SK-N-SH (cell line): ENCODE results near the gene DHX36. TPM values are rescaled to one million over a fixed set of nuclear protein-coding genes. Genes with fewer than 3 reads are reported as not detected.

Experiments
- CTCF ChIA-PET: fragments of 300-600, 350-600 bp; formaldehyde crosslinking; extraction: SDS; loops from one replicate; lab custom pipeline; 2021; lab: Yijun Ruan, JAX
- POLR2A ChIA-PET: fragments of 350-600 bp; sonication (Branson Sonifier 250); formaldehyde crosslinking; extraction: SDS; loops from one replicate; lab custom pipeline; 2020; ENCODE audit warnings: antibody characterized with exemption, inconsistent platforms; lab: Yijun Ruan, JAX
- DNase-seq: peaks from one replicate; pipeline ENCODE4 v3.0.0; 2012
- H2AFZ ChIP-seq: fragments of 200-600 bp; sonication (generic); 2 replicates; pipeline ENCODE4 v1.8.1; 2016; ENCODE audit warnings: antibody characterized with exemption, mild to moderate bottlenecking, low read depth
- H3F3A ChIP-seq: fragments of 200-600 bp; sonication (generic); replicated peaks from 2 replicates; pipeline ENCODE3; 2016; ENCODE audit warnings: antibody characterized with exemption, mild to moderate bottlenecking; ENCODE audit not compliant: insufficient read depth
- H3K27ac ChIP-seq, 2 experiments: fragments of 200-500 bp in 1 of 2; fragments of 200-600 bp in 1 of 2; sonication (Bioruptor generic) in 1 of 2; sonication (generic), shearing (Covaris generic) in 1 of 2; 2 replicates each; pipeline versions ENCODE4 v1.5.1 to v1.6.1; 2014 to 2016; ENCODE audit warnings: low read depth in 2 of 2, inconsistent platforms in 1 of 2, low read length in 1 of 2, mild to moderate bottlenecking in 1 of 2, mixed read lengths in 1 of 2
- H3K27me3 ChIP-seq: fragments of 200-600 bp; sonication (generic), shearing (Covaris generic); 2 replicates; pipeline ENCODE4 v1.6.1; 2016; ENCODE audit warnings: mixed run types; ENCODE audit not compliant: insufficient read depth
- H3K36me3 ChIP-seq, 2 experiments: fragments of 200-500 bp in 1 of 2; fragments of 200-600 bp in 1 of 2; sonication (Bioruptor generic) in 1 of 2; sonication (generic) in 1 of 2; replicated peaks in 1 of 2; 2 replicates each; pipeline versions ENCODE3 to v1.5.1; 2014 to 2016; ENCODE audit warnings: low read length in 1 of 2, mild to moderate bottlenecking in 1 of 2; ENCODE audit not compliant: insufficient read depth in 2 of 2, control insufficient read depth in 1 of 2
- H3K4me1 ChIP-seq, 2 experiments: fragments of 200-500 bp in 1 of 2; fragments of 200-600 bp in 1 of 2; sonication (Bioruptor generic) in 1 of 2; sonication (generic), shearing (Covaris generic) in 1 of 2; 2 replicates each; pipeline versions ENCODE4 v1.5.1 to v1.6.1; 2014 to 2016; ENCODE audit warnings: low read depth in 1 of 2, low read length in 1 of 2, mixed run types in 1 of 2; ENCODE audit not compliant: insufficient read depth in 2 of 2, control insufficient read depth in 1 of 2
- H3K4me2 ChIP-seq: fragments of 200-600 bp; sonication (generic), shearing (Covaris generic); 2 replicates; pipeline ENCODE4 v1.6.1; 2017; ENCODE audit warnings: mixed run types
- H3K4me3 ChIP-seq, 2 experiments: fragments of 200-500 bp in 1 of 2; fragments of 200-600 bp in 1 of 2; sonication (Bioruptor generic) in 1 of 2; sonication (generic), shearing (Covaris generic) in 1 of 2; 2 replicates each; pipeline versions ENCODE4 v1.5.1 to v1.8.1; 2014 to 2016; ENCODE audit warnings: low read depth in 2 of 2, inconsistent platforms in 1 of 2, low read length in 1 of 2, mild to moderate bottlenecking in 1 of 2, mixed read lengths in 1 of 2, moderate library complexity in 1 of 2
- H3K79me2 ChIP-seq: fragments of 200-600 bp; sonication (generic); 2 replicates; pipeline ENCODE4 v1.8.1; 2017; ENCODE audit warnings: mild to moderate bottlenecking; ENCODE audit not compliant: insufficient read depth
- H3K9ac ChIP-seq: fragments of 200-600 bp; sonication (generic); 2 replicates; pipeline ENCODE4 v1.6.1; 2017; ENCODE audit warnings: mixed run types
- H3K9me2 ChIP-seq: fragments of 200-600 bp; sonication (generic); 2 replicates; pipeline ENCODE4 v1.6.1; 2017; ENCODE audit warnings: mixed run types
- H3K9me3 ChIP-seq: fragments of 200-600 bp; sonication (generic); 2 replicates; pipeline ENCODE4 v1.6.1; 2017; ENCODE audit warnings: mixed run types, mild to moderate bottlenecking, moderate library complexity
- H4K20me1 ChIP-seq: fragments of 200-600 bp; sonication (generic); 2 replicates; pipeline ENCODE4 v1.6.1; 2017; ENCODE audit warnings: mild to moderate bottlenecking, mixed run types; ENCODE audit not compliant: insufficient read depth
- EP300 ChIP-seq, 2 experiments: IDR thresholded peaks; 2 replicates each; pipeline versions ENCODE4 v1.4.0 to v1.6.1; 2012; ENCODE audit warnings: borderline replicate concordance in 1 of 2, low read depth in 1 of 2, low read length in 1 of 2
- FOSL2 ChIP-seq: IDR thresholded peaks from 2 replicates; pipeline ENCODE4 v1.4.0; 2012; ENCODE audit warnings: low read depth, mild to moderate bottlenecking, moderate library complexity, borderline replicate concordance
- FOXM1 ChIP-seq: IDR thresholded peaks from 2 replicates; pipeline ENCODE4 v1.4.0; 2012; ENCODE audit warnings: low read depth, mild to moderate bottlenecking
- GABPA ChIP-seq: IDR thresholded peaks from 2 replicates; pipeline ENCODE4 v1.4.0; 2012; ENCODE audit warnings: low read depth, mild to moderate bottlenecking
- JUND ChIP-seq: IDR thresholded peaks from 2 replicates; pipeline ENCODE4 v1.4.0; 2012
- NFIC ChIP-seq: IDR thresholded peaks from 2 replicates; pipeline ENCODE4 v1.4.0; 2012; ENCODE audit warnings: borderline replicate concordance
- RAD21 ChIP-seq: IDR thresholded peaks from 2 replicates; pipeline ENCODE4 v1.6.1; 2012; ENCODE audit warnings: mild to moderate bottlenecking, low read length
- RFX5 ChIP-seq: IDR thresholded peaks from 2 replicates; pipeline ENCODE4 v1.6.1; 2012; ENCODE audit warnings: mild to moderate bottlenecking, improper control_type of control experiment, low read length
- TAF1 ChIP-seq: IDR thresholded peaks from 2 replicates; pipeline ENCODE4 v1.6.1; 2012; ENCODE audit warnings: low read depth, mild to moderate bottlenecking, low read length, moderate library complexity, borderline replicate concordance
- WGBS: methylation state at CpG from one replicate; pipeline ENCODE4 v1.1.6; 2017; ENCODE audit warnings: low lambda C conversion rate; 5-methylcytosine and 5-hydroxymethylcytosine counted together
- polyA plus RNA-seq, 3 experiments: library from polyadenylated mRNA; depleted of rRNA; stranded (reverse); fragments of >200 nt; gene quantifications; 2 replicates each; pipeline ENCODE4 v1.2.3, GENCODE V29; 2012
- TF ChIP-seq, protein P1 (sequence below): IDR thresholded peaks from 2 replicates; pipeline ENCODE4; 2012
- TF ChIP-seq, protein P2 (sequence below): fragments of 150-350 bp; IDR thresholded peaks from 2 replicates; pipeline ENCODE4 v1.6.1; 2016; ENCODE audit warnings: mild to moderate bottlenecking, low read depth, low read length
- TF ChIP-seq, protein P3 (sequence below): IDR thresholded peaks from 2 replicates; pipeline ENCODE4 v1.4.0; 2012; ENCODE audit warnings: low read depth, borderline replicate concordance
- TF ChIP-seq, protein P4 (sequence below): fragments of 200-600 bp; sonication (generic); IDR thresholded peaks from 2 replicates; pipeline ENCODE4 v1.6.1; 2017; ENCODE audit warnings: antibody characterized with exemption, mild to moderate bottlenecking, moderate library complexity
- TF ChIP-seq, protein P5 (sequence below): IDR thresholded peaks from 2 replicates; pipeline ENCODE4 v1.4.0; 2012; ENCODE audit warnings: low read depth, borderline replicate concordance
- TF ChIP-seq, protein P6 (sequence below): IDR thresholded peaks from 2 replicates; pipeline ENCODE4 v1.6.1; 2012; ENCODE audit warnings: mild to moderate bottlenecking, low read depth, low read length, moderate library complexity

The DHX36 gene
- polyA plus RNA-seq, 1 of the 3 experiments (the other 2 are of a cell fraction): 22.8 TPM

DNA sequence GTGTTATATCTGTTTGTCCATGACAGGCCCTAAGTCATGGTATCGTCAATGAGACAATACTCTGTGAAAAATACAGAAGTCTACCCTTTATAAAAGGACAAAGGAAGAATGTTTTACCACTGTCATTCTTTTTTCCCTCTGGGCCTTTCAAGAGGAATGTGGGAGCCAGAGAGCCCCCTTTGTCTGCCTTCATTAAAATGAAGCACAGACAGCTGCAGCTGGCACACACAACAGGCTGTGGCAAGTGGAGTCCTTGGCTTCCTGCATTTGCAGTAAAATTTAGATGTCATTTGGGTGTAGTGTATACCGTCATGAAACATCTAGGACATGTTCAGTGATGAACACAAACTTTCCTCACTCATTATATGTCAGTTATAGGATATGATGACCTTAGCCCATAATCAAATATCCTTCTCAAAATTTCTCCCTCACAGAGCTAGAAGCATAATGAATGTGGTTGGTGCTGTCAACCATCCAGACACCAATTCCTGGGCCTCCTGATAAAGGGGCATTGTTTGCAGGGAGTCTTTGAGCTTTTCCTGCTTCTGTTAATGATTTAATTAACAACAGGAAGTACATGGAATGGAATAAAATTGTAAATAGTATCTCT lies 76.4 kb downstream of the DHX36 start:
- H3K79me2 ChIP-seq: no peaks in the 10 kb centered on the region
- no peak overlapping the region for H3K9ac ChIP-seq
- no peaks in the 10 kb centered on the region for H3K9me3 ChIP-seq
- peaks cover 7% of the 10 kb centered on the region for H3F3A ChIP-seq
- H3K4me3 ChIP-seq: no peak overlapping the region
- 98% methylated on average over 2 of the region's 2 CpGs for WGBS
- ChIA-PET CTCF (interaction anchor here (1.0 kb wide), 1 partner anchor 152 kb away, joined by 3 read pairs; no protein-coding TSS in a partner anchor), POLR2A (no interaction called here)
- peak overlapping the region in 1 of 2 experiments; percentile 28; a peak in 1 of 4 replicates for H3K27ac ChIP-seq
- peaks cover 9 to 10% of the 10 kb centered on the region in 2 experiments; a peak in 3 of 4 replicates for H3K4me1 ChIP-seq
- no peak for TF ChIP-seq TAF1
- no peaks in the 10 kb centered on the region for H3K9me2 ChIP-seq
- H2AFZ ChIP-seq: no peak overlapping the region
- H4K20me1 ChIP-seq: no peaks in the 10 kb centered on the region
- peaks cover 4 to 21% of the 10 kb centered on the region in 2 experiments for H3K36me3 ChIP-seq
- DNase-seq: no peak
- H3K27me3 ChIP-seq: no peaks in the 10 kb centered on the region
- H3K4me2 ChIP-seq: no peak overlapping the region

DNA sequence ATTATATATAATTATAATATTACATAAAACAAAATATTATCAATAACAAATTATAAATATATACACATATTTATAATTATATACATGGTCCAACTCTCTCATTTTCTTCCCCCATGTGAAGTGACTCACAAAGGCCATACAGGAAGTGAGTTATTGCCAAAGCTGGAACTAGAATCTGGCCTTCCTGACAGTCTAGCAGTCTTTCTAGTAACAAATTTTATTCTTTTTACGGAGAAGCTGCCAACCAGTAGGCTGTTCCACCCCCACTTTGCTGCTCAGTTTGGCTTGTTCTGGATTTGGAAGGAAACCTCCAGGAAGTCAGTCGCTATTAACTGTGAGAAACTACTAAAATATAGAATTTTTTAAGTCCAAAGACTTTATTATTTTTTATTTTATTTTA lies 79.6 kb downstream of the DHX36 start:
- Histone ChIP-seq H3K9ac (no peak overlapping the region), H3F3A (peaks cover 9% of the 10 kb centered on the region), H2AFZ (no peak overlapping the region), H3K4me2 (no peak overlapping the region), H3K9me3 (no peaks in the 10 kb centered on the region), H3K27me3 (no peaks in the 10 kb centered on the region), H3K9me2 (no peaks in the 10 kb centered on the region), H3K36me3 (peaks cover 0 to 6% of the 10 kb centered on the region in 2 experiments), H3K4me3 (no peak overlapping the region), H3K4me1 (peaks cover 7 to 10% of the 10 kb centered on the region in 2 experiments; a peak in 3 of 4 replicates), H4K20me1 (no peaks in the 10 kb centered on the region), H3K79me2 (no peaks in the 10 kb centered on the region), H3K27ac (no peak overlapping the region; a peak in 1 of 4 replicates)
- ChIA-PET POLR2A (no interaction called here), CTCF (interaction anchor here (1.3 to 1.4 kb wide), 2 partner anchors 8 to 9 kb away, joined by 3 to 4 read pairs; no protein-coding TSS in a partner anchor)
- 70% methylated on average over 2 of the region's 2 CpGs for WGBS
- no peak for DNase-seq
- TF ChIP-seq NFIC: no peak
- TF ChIP-seq, protein P1, sequence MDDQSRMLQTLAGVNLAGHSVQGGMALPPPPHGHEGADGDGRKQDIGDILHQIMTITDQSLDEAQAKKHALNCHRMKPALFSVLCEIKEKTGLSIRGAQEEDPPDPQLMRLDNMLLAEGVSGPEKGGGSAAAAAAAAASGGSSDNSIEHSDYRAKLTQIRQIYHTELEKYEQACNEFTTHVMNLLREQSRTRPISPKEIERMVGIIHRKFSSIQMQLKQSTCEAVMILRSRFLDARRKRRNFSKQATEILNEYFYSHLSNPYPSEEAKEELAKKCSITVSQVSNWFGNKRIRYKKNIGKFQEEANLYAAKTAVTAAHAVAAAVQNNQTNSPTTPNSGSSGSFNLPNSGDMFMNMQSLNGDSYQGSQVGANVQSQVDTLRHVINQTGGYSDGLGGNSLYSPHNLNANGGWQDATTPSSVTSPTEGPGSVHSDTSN: no peak
- no peak for TF ChIP-seq RAD21
- TF ChIP-seq RFX5: no peak
- TF ChIP-seq, protein P2, sequence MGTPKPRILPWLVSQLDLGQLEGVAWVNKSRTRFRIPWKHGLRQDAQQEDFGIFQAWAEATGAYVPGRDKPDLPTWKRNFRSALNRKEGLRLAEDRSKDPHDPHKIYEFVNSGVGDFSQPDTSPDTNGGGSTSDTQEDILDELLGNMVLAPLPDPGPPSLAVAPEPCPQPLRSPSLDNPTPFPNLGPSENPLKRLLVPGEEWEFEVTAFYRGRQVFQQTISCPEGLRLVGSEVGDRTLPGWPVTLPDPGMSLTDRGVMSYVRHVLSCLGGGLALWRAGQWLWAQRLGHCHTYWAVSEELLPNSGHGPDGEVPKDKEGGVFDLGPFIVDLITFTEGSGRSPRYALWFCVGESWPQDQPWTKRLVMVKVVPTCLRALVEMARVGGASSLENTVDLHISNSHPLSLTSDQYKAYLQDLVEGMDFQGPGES: no peak
- TF ChIP-seq, protein P3, sequence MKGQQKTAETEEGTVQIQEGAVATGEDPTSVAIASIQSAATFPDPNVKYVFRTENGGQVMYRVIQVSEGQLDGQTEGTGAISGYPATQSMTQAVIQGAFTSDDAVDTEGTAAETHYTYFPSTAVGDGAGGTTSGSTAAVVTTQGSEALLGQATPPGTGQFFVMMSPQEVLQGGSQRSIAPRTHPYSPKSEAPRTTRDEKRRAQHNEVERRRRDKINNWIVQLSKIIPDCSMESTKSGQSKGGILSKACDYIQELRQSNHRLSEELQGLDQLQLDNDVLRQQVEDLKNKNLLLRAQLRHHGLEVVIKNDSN: no peak
- TF ChIP-seq FOSL2: no peak
- TF ChIP-seq, protein P4, sequence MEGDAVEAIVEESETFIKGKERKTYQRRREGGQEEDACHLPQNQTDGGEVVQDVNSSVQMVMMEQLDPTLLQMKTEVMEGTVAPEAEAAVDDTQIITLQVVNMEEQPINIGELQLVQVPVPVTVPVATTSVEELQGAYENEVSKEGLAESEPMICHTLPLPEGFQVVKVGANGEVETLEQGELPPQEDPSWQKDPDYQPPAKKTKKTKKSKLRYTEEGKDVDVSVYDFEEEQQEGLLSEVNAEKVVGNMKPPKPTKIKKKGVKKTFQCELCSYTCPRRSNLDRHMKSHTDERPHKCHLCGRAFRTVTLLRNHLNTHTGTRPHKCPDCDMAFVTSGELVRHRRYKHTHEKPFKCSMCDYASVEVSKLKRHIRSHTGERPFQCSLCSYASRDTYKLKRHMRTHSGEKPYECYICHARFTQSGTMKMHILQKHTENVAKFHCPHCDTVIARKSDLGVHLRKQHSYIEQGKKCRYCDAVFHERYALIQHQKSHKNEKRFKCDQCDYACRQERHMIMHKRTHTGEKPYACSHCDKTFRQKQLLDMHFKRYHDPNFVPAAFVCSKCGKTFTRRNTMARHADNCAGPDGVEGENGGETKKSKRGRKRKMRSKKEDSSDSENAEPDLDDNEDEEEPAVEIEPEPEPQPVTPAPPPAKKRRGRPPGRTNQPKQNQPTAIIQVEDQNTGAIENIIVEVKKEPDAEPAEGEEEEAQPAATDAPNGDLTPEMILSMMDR: no peak
- no peak for TF ChIP-seq EP300 (IDR thresholded peaks at IDR 0.05; ENCODE audit: borderline replicate concordance in 1 of 2, low read depth in 1 of 2, low read length in 1 of 2)
- TF ChIP-seq FOXM1: no peak
- no peak for TF ChIP-seq TAF1
- no peak for TF ChIP-seq JUND
- TF ChIP-seq, protein P5, sequence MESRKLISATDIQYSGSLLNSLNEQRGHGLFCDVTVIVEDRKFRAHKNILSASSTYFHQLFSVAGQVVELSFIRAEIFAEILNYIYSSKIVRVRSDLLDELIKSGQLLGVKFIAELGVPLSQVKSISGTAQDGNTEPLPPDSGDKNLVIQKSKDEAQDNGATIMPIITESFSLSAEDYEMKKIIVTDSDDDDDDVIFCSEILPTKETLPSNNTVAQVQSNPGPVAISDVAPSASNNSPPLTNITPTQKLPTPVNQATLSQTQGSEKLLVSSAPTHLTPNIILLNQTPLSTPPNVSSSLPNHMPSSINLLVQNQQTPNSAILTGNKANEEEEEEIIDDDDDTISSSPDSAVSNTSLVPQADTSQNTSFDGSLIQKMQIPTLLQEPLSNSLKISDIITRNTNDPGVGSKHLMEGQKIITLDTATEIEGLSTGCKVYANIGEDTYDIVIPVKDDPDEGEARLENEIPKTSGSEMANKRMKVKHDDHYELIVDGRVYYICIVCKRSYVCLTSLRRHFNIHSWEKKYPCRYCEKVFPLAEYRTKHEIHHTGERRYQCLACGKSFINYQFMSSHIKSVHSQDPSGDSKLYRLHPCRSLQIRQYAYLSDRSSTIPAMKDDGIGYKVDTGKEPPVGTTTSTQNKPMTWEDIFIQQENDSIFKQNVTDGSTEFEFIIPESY: no peak
- TF ChIP-seq, protein P6, sequence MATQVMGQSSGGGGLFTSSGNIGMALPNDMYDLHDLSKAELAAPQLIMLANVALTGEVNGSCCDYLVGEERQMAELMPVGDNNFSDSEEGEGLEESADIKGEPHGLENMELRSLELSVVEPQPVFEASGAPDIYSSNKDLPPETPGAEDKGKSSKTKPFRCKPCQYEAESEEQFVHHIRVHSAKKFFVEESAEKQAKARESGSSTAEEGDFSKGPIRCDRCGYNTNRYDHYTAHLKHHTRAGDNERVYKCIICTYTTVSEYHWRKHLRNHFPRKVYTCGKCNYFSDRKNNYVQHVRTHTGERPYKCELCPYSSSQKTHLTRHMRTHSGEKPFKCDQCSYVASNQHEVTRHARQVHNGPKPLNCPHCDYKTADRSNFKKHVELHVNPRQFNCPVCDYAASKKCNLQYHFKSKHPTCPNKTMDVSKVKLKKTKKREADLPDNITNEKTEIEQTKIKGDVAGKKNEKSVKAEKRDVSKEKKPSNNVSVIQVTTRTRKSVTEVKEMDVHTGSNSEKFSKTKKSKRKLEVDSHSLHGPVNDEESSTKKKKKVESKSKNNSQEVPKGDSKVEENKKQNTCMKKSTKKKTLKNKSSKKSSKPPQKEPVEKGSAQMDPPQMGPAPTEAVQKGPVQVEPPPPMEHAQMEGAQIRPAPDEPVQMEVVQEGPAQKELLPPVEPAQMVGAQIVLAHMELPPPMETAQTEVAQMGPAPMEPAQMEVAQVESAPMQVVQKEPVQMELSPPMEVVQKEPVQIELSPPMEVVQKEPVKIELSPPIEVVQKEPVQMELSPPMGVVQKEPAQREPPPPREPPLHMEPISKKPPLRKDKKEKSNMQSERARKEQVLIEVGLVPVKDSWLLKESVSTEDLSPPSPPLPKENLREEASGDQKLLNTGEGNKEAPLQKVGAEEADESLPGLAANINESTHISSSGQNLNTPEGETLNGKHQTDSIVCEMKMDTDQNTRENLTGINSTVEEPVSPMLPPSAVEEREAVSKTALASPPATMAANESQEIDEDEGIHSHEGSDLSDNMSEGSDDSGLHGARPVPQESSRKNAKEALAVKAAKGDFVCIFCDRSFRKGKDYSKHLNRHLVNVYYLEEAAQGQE: no peak
- TF ChIP-seq GABPA: no peak
